ENCODE measurements around the gene H2BK1. TPM values are rescaled to one million over a fixed set of nuclear protein-coding genes. Genes with fewer than 3 reads are reported as not detected.

H2BK1 gene
- not detected in 5 replicates for total RNA-seq (2022; extraction: Qiagen RNA extraction; ENCODE audit: low read depth)

GRCh38 chr7:151210087-151210854, at the start of gene H2BK1:
Gene H2BK1 (minus strand): TSS chr7:151210488. CDS start chr7:151210318, 170 bp downstream.

GRCh38 chr7:151248346-151249033, 38.2 kb upstream of the H2BK1 start, which contains the start of gene SMARCD3:
Gene SMARCD3 (minus strand): TSS chr7:151248694. CDS start chr7:151248562, 132 bp downstream.

GRCh38 chr7:151232091-151232916, 22.0 kb upstream of the H2BK1 start, which contains the start of gene CHPF2:
Gene CHPF2 (plus strand): TSS chr7:151232483. CDS start chr7:151234012, 1,529 bp downstream.

GRCh38 chr7:151226875-151227782, 16.8 kb upstream of the H2BK1 start, which contains the start of gene ABCF2:
Gene ABCF2 (minus strand): TSS chr7:151227205. CDS start chr7:151226458, 747 bp downstream.

GRCh38 chr7:151186640-151187408, 23.5 kb downstream of the H2BK1 start, which contains the start of gene ASB10:
Gene ASB10 (minus strand): TSS chr7:151187250. CDS start chr7:151187130, 120 bp downstream.

GRCh38 chr7:151167197-151167961, 42.9 kb downstream of the H2BK1 start, which contains the start of gene GBX1:
Gene GBX1 (minus strand): TSS chr7:151167694. CDS start chr7:151167548, 146 bp downstream.

Other genes with a start within 250 kb of the H2BK1 start
- 0.40 to 0.52 TPM (median 0.47 TPM) in 5 replicates for gene KCNH2, start 232.2 kb downstream of the H2BK1 start, total RNA-seq (2022; extraction: Qiagen RNA extraction; ENCODE audit: low read depth)
- 0.18 to 0.47 TPM (median 0.34 TPM) in 5 replicates for gene NOS3, start 219.5 kb downstream of the H2BK1 start, total RNA-seq (2022; extraction: Qiagen RNA extraction; ENCODE audit: low read depth)
- 0.64 to 0.97 TPM (median 0.86 TPM) in 5 replicates for gene ATG9B, start 186.0 kb downstream of the H2BK1 start, total RNA-seq (2022; extraction: Qiagen RNA extraction; ENCODE audit: low read depth)
- gene ABCB8, start 182.0 kb downstream of the H2BK1 start, total RNA-seq (2022; extraction: Qiagen RNA extraction; ENCODE audit: low read depth): 38.3 to 53.5 TPM (median 45.1 TPM) in 5 replicates
- 7.6 to 12.8 TPM (median 10.2 TPM) in 5 replicates for gene ASIC3, start 162.0 kb downstream of the H2BK1 start, total RNA-seq (2022; extraction: Qiagen RNA extraction; ENCODE audit: low read depth)
- 32.3 to 35.2 TPM (median 33.4 TPM) in 5 replicates for gene CDK5, start 152.6 kb downstream of the H2BK1 start, total RNA-seq (2022; extraction: Qiagen RNA extraction; ENCODE audit: low read depth)
- gene SLC4A2, start 150.9 kb downstream of the H2BK1 start, total RNA-seq (2022; extraction: Qiagen RNA extraction; ENCODE audit: low read depth): 195 to 312 TPM (median 291 TPM) in 5 replicates
- gene FASTK, start 129.7 kb downstream of the H2BK1 start, total RNA-seq (2022; extraction: Qiagen RNA extraction; ENCODE audit: low read depth): 58.0 to 84.2 TPM (median 76.7 TPM) in 5 replicates
- gene TMUB1, start 127.0 kb downstream of the H2BK1 start, total RNA-seq (2022; extraction: Qiagen RNA extraction; ENCODE audit: low read depth): 35.5 to 58.8 TPM (median 56.8 TPM) in 5 replicates
- 54.6 to 71.6 TPM (median 67.0 TPM) in 5 replicates for gene AGAP3, start 124.0 kb downstream of the H2BK1 start, total RNA-seq (2022; extraction: Qiagen RNA extraction; ENCODE audit: low read depth)
- not detected in 5 replicates for gene GBX1, start 42.8 kb downstream of the H2BK1 start, total RNA-seq (2022; extraction: Qiagen RNA extraction; ENCODE audit: low read depth)
- gene ASB10, start 23.2 kb downstream of the H2BK1 start, total RNA-seq (2022; extraction: Qiagen RNA extraction; ENCODE audit: low read depth): not detected in 5 replicates
- 69.2 to 73.0 TPM (median 70.1 TPM) in 5 replicates for gene ABCF2, start 16.7 kb upstream of the H2BK1 start, total RNA-seq (2022; extraction: Qiagen RNA extraction; ENCODE audit: low read depth)
- gene CHPF2, start 22.0 kb upstream of the H2BK1 start, total RNA-seq (2022; extraction: Qiagen RNA extraction; ENCODE audit: low read depth): 39.4 to 53.0 TPM (median 48.5 TPM) in 5 replicates
- gene SMARCD3, start 38.2 kb upstream of the H2BK1 start, total RNA-seq (2022; extraction: Qiagen RNA extraction; ENCODE audit: low read depth): 8.9 to 12.0 TPM (median 11.2 TPM) in 5 replicates
- gene NUB1, start 131.3 kb upstream of the H2BK1 start, total RNA-seq (2022; extraction: Qiagen RNA extraction; ENCODE audit: low read depth): 37.2 to 52.1 TPM (median 39.9 TPM) in 5 replicates
- gene WDR86, start 199.6 kb upstream of the H2BK1 start, total RNA-seq (2022; extraction: Qiagen RNA extraction; ENCODE audit: low read depth): 0.09 to 0.26 TPM (median 0.15 TPM) in 5 replicates
- not detected in 5 replicates for gene CRYGN, start 229.7 kb upstream of the H2BK1 start, total RNA-seq (2022; extraction: Qiagen RNA extraction; ENCODE audit: low read depth)